Lower leg skin (tissue), 4 donors: ENCODE measurements around the gene ARHGEF4. TPM values are rescaled to one million over a fixed set of nuclear protein-coding genes. Genes with fewer than 3 reads are reported as not detected.

ENCODE experiments used
- DNase-seq, 2 donors: peaks; one replicate each; pipeline ENCODE4 v3.0.0-alpha.2; 2019; ENCODE audit warnings: low spot score in 2 of 2
- H3K4me3 ChIP-seq: fragments of 200-600 bp; sonication (generic); 2 replicates; pipeline ENCODE4 v1.5.1; 2017; ENCODE audit warnings: mild to moderate bottlenecking, low read depth; ENCODE audit not compliant: poor library complexity, severe bottlenecking
- CTCF ChIP-seq, 3 donors: fragments of 450-650 bp; IDR thresholded peaks; one replicate each; pipeline ENCODE4 v1.5.1; 2016; ENCODE audit warnings: antibody characterized with exemption in 3 of 3, mild to moderate bottlenecking in 3 of 3, moderate library complexity in 2 of 3
- POLR2A ChIP-seq, 2 donors: fragments of 450-650 bp; IDR thresholded peaks; one replicate each; pipeline ENCODE4 v1.6.1; 2016 to 2017; ENCODE audit warnings: antibody characterized with exemption in 2 of 2, mild to moderate bottlenecking in 1 of 2, moderate library complexity in 1 of 2
- WGBS, 2 donors: methylation state at CpG; one replicate each; pipeline ENCODE4 v1.1.5; 2018; 5-methylcytosine and 5-hydroxymethylcytosine counted together
- intact Hi-C: fragments of 100-400 bp; cut with DNase I; formaldehyde crosslinking; loops from one replicate; pipeline ENCODE4 v1.15.0; 2023; ENCODE audit warnings: low total_unique reads
- total RNA-seq, 4 donors: library from RNA; depleted of rRNA; stranded (reverse); fragments of >200 nt; gene quantifications; one replicate each; pipeline ENCODE4 v1.1.0, GENCODE V29; 2016

Gene ARHGEF4
- total RNA-seq, 4 donors from 2014 or later = 106 to 220 (median 120) TPM

DNA sequence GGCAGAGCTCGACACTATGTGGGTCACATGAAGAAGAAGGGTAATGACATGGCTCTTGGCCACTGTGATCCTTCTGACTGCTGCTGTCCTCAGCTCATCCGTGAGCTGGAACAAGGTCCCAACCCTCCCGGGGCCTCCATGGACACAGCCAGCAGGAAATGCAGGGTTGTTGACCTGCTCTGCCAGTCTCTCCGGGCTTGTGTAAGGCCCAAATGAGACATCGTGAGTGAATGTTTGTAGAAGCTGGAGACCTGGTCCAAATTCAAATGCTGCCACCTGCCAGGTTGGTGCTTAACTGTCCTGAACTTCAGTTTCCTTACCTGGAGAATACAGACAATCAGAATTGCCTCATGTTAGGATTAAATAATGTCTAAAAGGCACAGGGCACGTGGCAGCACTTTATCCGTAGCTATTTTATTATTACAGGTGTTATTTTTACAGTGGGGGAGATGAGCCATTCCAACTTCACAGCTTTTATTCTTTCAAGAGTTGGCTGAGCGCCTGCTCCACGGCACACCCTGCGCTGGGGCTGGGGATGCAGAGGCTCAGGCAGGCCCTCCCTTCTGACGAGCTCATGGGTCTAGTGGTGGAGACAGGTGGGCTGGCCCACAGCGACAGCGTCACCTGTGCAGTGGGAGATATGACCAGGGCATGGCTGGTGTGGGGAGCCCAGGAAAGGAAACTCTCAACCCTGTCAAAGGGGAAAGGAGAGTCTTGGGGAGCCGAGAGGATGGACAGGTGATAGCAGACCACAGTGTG lies 15.1 kb downstream of the ARHGEF4 start:
- H3K4me3 ChIP-seq = no peak overlapping the region
- WGBS, 2 donors = 64% methylated on average over 13 of the region's 14 CpGs
- DNase-seq = no peak
- TF ChIP-seq CTCF (IDR thresholded peaks at IDR 0.05) (no peak), POLR2A (IDR thresholded peaks at IDR 0.05) (no peak)
- intact Hi-C loops = no loop called here

- intact Hi-C loops = no loop called here
- no peak for DNase-seq
- TF ChIP-seq POLR2A (IDR thresholded peaks at IDR 0.05) = no peak
- TF ChIP-seq CTCF (IDR thresholded peaks at IDR 0.05) = no peak
- H3K4me3 ChIP-seq = no peak overlapping the region
- WGBS, 2 donors = 86 to 92% methylated on average over 17 to 18 of the region's 18 CpGs
Measured at GRCh38 chr2:130852521-130853115, 15.9 kb downstream of the ARHGEF4 start.

DNA sequence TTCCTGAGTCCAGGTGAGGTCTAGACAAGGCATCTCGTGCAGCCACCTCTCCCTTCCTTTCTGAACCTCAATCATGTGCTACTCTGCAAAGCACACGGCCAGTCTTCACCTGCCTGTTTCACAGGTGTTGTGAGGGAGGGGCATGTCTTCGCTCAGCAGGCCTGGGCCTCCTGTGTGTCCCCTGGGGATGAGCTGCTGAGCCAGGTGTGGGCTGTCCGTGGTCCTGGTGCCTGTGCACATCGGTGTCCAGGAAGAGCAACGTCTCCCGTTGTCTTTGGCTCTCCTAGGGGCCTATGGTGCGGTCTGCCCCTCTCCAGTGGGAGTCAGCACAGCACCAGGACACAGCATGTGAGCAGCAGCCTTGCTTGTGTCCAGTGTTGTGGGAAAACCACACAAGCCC lies 16.7 kb downstream of the ARHGEF4 start:
- no peak for DNase-seq
- H3K4me3 ChIP-seq = no peak overlapping the region
- 63 to 75% methylated on average over 7 to 8 of the region's 8 CpGs for WGBS, 2 donors
- no peak for TF ChIP-seq POLR2A (IDR thresholded peaks at IDR 0.05)
- no peak for TF ChIP-seq CTCF (IDR thresholded peaks at IDR 0.05)
- intact Hi-C loops = no loop called here

DNA sequence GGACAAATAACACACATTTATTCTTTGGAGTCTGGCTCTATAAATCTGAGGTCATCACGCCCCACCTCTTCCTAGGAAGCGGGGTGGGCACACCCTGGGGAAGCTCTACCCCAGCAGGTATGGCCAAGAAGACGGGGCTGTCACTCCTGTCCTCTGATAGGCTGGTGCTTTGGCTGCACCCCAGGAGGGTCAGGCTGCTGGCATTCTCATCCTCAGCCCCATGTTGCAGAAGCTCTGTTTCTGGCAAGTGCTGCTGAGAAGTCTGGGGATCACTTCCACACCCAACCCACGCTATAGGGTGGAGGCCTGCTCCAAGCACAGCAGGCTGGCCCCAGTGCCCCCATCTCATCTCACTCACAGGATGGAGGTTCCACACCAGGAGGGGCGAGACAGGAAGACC lies 17.6 kb downstream of the ARHGEF4 start:
- intact Hi-C loops = no loop called here
- 78 to 81% methylated on average over 5 of the region's 5 CpGs for WGBS, 2 donors
- no peak for TF ChIP-seq CTCF (IDR thresholded peaks at IDR 0.05)
- no peak for TF ChIP-seq POLR2A (IDR thresholded peaks at IDR 0.05)
- DNase-seq = no peak
- no peak overlapping the region for H3K4me3 ChIP-seq

- no peak for DNase-seq
- no peak for TF ChIP-seq CTCF (IDR thresholded peaks at IDR 0.05)
- no peak for TF ChIP-seq POLR2A (IDR thresholded peaks at IDR 0.05)
- no peak overlapping the region for H3K4me3 ChIP-seq
- whole genome bisulfite sequencing, 2 donors = 46 to 52% methylated on average over 17 of the region's 17 CpGs
- intact Hi-C loops = no loop called here
Measured at GRCh38 chr2:130864830-130865800, 28.4 kb downstream of the ARHGEF4 start.
